HEK293 (cell line): Measurements from ENCODE around the gene SUSD3.

Experiments used
- GLI4 ChIP-seq: fragments of 450-650 bp; formaldehyde crosslinking; IDR thresholded peaks from 2 replicates; pipeline ENCODE4 v1.5.1; 2016; ENCODE audit warnings: missing biosample characterization, missing genetic modification characterization
- ZNF138 ChIP-seq: fragments of 450-650 bp; formaldehyde crosslinking; IDR thresholded peaks from 2 replicates; pipeline ENCODE4 v1.5.1; 2016; ENCODE audit warnings: missing biosample characterization, missing genetic modification characterization, borderline replicate concordance
- ZNF23 ChIP-seq: fragments of 450-650 bp; formaldehyde crosslinking; IDR thresholded peaks from 2 replicates; pipeline ENCODE4 v1.5.1; 2016; ENCODE audit warnings: missing biosample characterization, missing genetic modification characterization, borderline replicate concordance
- ZNF416 ChIP-seq: fragments of 450-650 bp; formaldehyde crosslinking; IDR thresholded peaks from 2 replicates; pipeline ENCODE4 v1.5.1; 2016; ENCODE audit warnings: missing biosample characterization, missing genetic modification characterization
- ZNF558 ChIP-seq: fragments of 450-650 bp; formaldehyde crosslinking; IDR thresholded peaks from 2 replicates; pipeline ENCODE4 v1.5.1; 2016; ENCODE audit warnings: missing biosample characterization, missing genetic modification characterization
- ZNF610 ChIP-seq: fragments of 450-650 bp; formaldehyde crosslinking; IDR thresholded peaks from 2 replicates; pipeline ENCODE4 v1.5.1; 2016; ENCODE audit warnings: missing biosample characterization, missing genetic modification characterization, borderline replicate concordance
- ZNF76 ChIP-seq: fragments of 450-650 bp; formaldehyde crosslinking; IDR thresholded peaks from 2 replicates; pipeline ENCODE4; 2016; ENCODE audit warnings: low read depth, missing biosample characterization, missing genetic modification characterization, borderline replicate concordance
- ZSCAN30 ChIP-seq: fragments of 450-650 bp; IDR thresholded peaks from 2 replicates; pipeline ENCODE4 v1.5.1; 2018; ENCODE audit warnings: missing biosample characterization, mild to moderate bottlenecking, missing genetic modification characterization, moderate library complexity
- TF ChIP-seq, protein P1 (sequence below): fragments of 450-650 bp; formaldehyde crosslinking; IDR thresholded peaks from 2 replicates; pipeline ENCODE4 v1.5.1; 2016; ENCODE audit warnings: missing biosample characterization, missing genetic modification characterization
- TF ChIP-seq, protein P2 (sequence below): fragments of 450-650 bp; formaldehyde crosslinking; IDR thresholded peaks from 2 replicates; pipeline ENCODE4 v1.5.1; 2016; ENCODE audit warnings: missing biosample characterization, missing genetic modification characterization

DNA sequence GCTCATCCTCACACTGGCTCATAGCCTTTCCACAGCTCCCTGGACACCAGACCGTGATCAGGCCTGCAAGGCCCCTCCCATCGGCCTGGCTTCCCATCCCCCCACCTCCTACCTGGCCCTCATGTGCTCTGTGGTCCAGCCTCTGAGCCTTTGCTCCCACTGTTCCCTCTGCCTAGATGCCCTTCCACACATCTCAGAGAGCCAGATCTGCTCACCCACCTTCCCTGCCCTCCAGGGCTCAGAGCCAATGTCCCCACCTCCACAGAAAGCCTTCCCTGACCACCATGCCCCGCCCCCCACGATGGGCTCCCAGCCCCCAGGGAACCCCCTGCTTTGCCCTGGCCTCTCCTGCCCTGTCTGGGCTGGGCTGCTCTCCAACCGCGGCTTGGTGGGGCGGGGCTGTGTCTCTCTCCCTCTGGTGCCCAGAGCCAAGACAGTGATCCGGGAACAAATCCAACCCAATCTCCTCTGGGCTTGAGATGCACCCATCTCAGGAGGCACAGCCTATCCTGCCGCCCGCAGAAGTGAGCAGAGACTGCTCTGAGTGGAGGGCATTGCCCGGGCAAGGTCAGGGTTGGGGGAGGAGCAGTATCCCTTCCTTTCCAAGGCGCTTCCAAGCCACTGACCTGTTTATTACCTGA is 73.9 kb downstream of the SUSD3 start:
- TF ChIP-seq, protein P1, sequence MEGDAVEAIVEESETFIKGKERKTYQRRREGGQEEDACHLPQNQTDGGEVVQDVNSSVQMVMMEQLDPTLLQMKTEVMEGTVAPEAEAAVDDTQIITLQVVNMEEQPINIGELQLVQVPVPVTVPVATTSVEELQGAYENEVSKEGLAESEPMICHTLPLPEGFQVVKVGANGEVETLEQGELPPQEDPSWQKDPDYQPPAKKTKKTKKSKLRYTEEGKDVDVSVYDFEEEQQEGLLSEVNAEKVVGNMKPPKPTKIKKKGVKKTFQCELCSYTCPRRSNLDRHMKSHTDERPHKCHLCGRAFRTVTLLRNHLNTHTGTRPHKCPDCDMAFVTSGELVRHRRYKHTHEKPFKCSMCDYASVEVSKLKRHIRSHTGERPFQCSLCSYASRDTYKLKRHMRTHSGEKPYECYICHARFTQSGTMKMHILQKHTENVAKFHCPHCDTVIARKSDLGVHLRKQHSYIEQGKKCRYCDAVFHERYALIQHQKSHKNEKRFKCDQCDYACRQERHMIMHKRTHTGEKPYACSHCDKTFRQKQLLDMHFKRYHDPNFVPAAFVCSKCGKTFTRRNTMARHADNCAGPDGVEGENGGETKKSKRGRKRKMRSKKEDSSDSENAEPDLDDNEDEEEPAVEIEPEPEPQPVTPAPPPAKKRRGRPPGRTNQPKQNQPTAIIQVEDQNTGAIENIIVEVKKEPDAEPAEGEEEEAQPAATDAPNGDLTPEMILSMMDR: no peak
- TF ChIP-seq ZNF610 (tag by site-specific recombination) (no peak), ZNF138 (tag by site-specific recombination) (no peak), ZSCAN30 (tag by site-specific recombination) (no peak), ZNF558 (tag by site-specific recombination) (no peak), ZNF76 (tag by site-specific recombination) (no peak), ZNF23 (tag by site-specific recombination) (no peak), ZNF416 (tag by site-specific recombination) (no peak), GLI4 (tag by site-specific recombination) (no peak)
- TF ChIP-seq, protein P2, sequence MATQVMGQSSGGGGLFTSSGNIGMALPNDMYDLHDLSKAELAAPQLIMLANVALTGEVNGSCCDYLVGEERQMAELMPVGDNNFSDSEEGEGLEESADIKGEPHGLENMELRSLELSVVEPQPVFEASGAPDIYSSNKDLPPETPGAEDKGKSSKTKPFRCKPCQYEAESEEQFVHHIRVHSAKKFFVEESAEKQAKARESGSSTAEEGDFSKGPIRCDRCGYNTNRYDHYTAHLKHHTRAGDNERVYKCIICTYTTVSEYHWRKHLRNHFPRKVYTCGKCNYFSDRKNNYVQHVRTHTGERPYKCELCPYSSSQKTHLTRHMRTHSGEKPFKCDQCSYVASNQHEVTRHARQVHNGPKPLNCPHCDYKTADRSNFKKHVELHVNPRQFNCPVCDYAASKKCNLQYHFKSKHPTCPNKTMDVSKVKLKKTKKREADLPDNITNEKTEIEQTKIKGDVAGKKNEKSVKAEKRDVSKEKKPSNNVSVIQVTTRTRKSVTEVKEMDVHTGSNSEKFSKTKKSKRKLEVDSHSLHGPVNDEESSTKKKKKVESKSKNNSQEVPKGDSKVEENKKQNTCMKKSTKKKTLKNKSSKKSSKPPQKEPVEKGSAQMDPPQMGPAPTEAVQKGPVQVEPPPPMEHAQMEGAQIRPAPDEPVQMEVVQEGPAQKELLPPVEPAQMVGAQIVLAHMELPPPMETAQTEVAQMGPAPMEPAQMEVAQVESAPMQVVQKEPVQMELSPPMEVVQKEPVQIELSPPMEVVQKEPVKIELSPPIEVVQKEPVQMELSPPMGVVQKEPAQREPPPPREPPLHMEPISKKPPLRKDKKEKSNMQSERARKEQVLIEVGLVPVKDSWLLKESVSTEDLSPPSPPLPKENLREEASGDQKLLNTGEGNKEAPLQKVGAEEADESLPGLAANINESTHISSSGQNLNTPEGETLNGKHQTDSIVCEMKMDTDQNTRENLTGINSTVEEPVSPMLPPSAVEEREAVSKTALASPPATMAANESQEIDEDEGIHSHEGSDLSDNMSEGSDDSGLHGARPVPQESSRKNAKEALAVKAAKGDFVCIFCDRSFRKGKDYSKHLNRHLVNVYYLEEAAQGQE (tag by site-specific recombination): no peak
